MG63 (cell line): ENCODE measurements around the gene FGFR2. TPM values are rescaled to one million over a fixed set of nuclear protein-coding genes. Genes with fewer than 3 reads are reported as not detected.

Experiments
- DNase-seq: peaks from one replicate; pipeline ENCODE4 v3.0.0-alpha.2; 2020
- H3K27me3 ChIP-seq: fragments of 250-450 bp; sonication (Bioruptor Pico); 2 replicates; pipeline ENCODE4 v1.5.1; 2020; ENCODE audit warnings: mild to moderate bottlenecking, moderate library complexity
- H3K36me3 ChIP-seq: fragments of 250-450 bp; sonication (Bioruptor Pico); 2 replicates; pipeline ENCODE4 v1.5.1; 2020; ENCODE audit warnings: mild to moderate bottlenecking, moderate library complexity
- H3K4me3 ChIP-seq: fragments of 250-450 bp; sonication (Bioruptor Pico); 2 replicates; pipeline ENCODE4 v1.5.1; 2020; ENCODE audit warnings: mild to moderate bottlenecking, moderate library complexity
- H3K9me3 ChIP-seq: fragments of 250-450 bp; sonication (Bioruptor Pico); 2 replicates; pipeline ENCODE4 v1.5.1; 2020; ENCODE audit warnings: mild to moderate bottlenecking, moderate library complexity
- total RNA-seq: library from RNA; depleted of rRNA; stranded (reverse); fragments of >200 nt; shearing (Covaris generic); gene quantifications from 2 replicates; pipeline ENCODE4 v1.2.3, GENCODE V29; 2014; ENCODE audit warnings: low replicate concordance

The FGFR2 gene
- total RNA-seq, 1 experiment from 2014 or later: 6.3 TPM

DNA sequence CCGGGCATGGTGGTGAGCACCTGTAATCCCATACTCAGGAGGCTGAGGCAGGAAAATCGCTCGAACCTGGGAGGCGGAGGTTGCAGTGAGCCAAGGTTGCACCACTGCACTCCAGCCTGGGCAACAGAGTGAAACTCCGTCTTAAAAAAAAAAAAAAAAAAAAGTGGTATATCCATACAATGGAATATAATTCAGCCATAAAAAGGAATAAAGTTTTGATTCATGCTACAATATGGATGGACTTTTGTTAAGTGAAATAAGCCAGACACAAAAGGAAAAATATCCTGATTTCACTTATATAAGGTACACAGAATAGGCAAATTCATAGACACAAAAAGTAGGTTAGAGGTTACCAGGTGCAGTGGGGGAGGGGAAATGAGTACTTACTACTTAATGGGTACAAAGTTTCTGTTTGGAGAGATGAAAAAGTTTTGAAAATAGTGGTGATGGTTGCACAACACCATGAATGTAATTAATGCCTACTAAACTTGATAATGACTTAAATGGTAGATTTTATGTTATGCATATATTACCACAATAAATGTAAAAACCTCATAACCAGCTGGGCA is 53.9 kb downstream of the FGFR2 start:
- H3K9me3 ChIP-seq: no peaks in the 10 kb centered on the region
- no peak for DNase-seq
- no peaks in the 10 kb centered on the region for H3K27me3 ChIP-seq
- H3K36me3 ChIP-seq: no peaks in the 10 kb centered on the region
- H3K4me3 ChIP-seq: no peak overlapping the region

DNA sequence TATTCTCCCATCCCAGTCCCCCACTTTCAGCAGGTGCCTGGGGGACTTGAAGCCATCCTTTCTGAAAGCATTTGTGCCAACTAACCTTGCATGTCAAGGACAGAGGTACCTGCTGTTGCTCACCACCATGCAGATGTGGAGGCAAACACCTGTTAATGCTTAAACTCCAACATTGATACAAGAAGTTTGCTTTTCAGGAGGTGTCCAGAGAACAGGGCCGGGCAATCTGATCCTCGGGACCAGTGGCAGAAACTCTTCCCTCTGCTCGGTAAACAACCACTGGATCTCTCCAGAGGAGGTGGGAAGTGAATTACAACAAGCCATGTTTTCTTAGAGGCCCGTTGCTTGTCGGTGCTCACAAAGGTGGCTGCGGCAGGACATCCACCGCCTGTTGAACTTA is 54.7 kb downstream of the FGFR2 start:
- Histone ChIP-seq H3K9me3 (no peaks in the 10 kb centered on the region), H3K36me3 (no peaks in the 10 kb centered on the region), H3K4me3 (no peak overlapping the region), H3K27me3 (no peaks in the 10 kb centered on the region)
- no peak for DNase-seq

DNA sequence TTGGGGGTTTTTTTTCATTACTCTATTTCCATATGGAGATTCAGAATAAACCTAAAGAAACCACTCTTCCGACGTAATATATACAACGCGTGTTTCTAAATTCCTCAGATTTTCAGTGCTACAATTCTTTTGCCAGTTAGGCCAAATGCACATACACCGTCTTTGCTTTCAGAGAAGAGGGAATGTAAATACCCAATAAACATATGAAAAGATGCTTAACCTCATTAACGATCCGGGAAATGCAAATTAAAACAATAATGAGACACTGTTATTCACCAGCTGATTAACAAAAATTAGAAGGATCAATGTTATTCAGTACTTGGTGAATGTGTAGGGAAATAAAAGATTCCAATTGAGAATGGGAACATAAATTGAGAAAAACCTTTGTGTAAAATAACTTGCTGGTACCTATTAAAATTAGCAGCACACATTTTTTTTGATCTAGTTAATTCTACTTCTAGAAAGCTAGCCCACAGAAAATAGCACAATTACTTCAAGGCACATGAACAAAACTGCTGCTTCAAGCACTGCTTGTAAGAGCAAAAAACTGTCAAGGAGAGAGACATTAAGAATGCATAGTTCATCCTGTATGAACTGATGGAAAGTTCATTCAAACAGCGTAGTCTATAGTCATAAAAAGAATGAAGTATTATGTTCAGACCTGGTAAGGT is 56.7 kb downstream of the FGFR2 start:
- H3K9me3 ChIP-seq: no peaks in the 10 kb centered on the region
- H3K4me3 ChIP-seq: no peak overlapping the region
- no peak for DNase-seq
- no peaks in the 10 kb centered on the region for H3K27me3 ChIP-seq
- H3K36me3 ChIP-seq: no peaks in the 10 kb centered on the region

DNA sequence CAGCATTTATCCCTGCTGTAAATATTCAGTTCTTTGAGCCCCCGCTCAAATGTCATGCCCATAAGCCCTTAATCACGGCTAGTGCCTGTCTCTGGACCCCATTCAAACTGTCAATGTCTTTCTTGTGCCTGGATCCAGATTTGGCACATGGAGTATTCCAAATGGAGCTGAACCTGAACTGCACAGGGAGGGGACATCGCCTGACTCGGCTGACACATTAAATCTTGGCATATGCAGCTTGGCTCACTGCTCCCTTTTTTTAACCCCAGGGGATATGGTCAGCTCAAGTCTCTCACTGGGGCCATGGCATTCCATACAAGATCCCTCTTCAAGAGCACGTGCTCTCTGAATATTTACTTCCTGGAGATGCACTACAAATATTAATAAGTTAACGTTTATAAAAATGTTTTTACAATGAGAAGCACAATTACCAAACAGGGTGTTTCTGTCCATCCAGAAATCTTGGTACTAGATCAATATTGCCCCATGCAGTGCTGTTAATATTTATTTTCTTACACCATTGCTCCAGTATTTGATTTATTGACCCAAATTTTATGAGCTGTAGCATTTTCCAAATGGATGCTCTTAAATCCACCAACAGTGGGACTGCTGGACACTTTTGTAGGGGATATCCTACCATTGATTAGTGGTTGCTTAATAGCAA is 57.4 kb downstream of the FGFR2 start:
- Histone ChIP-seq H3K9me3 (no peaks in the 10 kb centered on the region), H3K27me3 (no peaks in the 10 kb centered on the region), H3K36me3 (no peaks in the 10 kb centered on the region), H3K4me3 (no peak overlapping the region)
- DNase-seq: no peak

DNA sequence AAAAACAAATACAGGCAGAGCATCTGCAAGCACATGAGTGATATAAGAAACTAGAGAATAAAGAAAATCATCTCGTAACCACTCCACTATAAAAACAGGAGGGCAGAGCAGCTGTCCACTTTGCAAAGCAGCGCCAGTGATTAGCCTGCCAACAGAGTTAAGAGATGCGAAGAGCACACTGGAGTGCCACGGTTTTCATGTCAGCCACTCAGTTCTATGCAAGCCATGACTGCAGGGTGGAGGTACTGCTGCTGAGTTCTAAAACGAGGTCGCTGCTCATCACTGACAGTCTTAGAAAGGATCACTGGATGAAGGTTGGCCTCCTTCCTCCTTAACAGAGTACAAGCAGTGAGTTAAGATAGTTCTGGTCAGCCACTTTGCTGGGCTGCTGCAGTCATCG is 58.5 kb downstream of the FGFR2 start:
- H3K27me3 ChIP-seq: no peaks in the 10 kb centered on the region
- no peak overlapping the region for H3K4me3 ChIP-seq
- no peaks in the 10 kb centered on the region for H3K36me3 ChIP-seq
- DNase-seq: no peak
- no peaks in the 10 kb centered on the region for H3K9me3 ChIP-seq

DNA sequence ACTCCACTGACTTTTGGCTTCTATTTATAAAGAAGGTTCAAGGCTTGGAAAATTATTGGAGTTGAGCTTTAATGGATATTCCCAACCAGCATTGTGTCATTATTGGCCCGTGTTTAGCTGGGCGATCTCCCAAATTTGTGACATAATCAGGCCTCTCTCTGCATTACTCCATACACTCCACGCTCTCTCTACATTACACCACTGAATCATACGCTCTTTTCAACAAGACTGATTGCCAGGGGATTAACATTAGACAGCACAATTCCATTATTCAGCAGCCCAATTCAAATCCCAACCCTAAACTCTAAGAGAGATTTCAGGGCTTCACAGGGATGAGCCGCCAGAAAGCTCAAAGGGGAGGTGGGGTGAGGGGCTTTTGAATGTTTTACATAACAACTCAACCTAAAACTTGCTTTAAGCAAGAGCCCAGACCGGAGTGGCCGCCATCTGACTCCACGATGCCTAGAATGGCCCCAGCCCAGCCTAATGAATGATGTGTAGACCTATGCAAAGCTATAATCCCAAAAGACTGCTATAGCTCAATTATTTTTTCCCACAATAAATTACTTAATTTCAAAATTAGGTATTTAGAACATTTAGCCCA is 61.8 kb downstream of the FGFR2 start:
- Histone ChIP-seq H3K9me3 (no peaks in the 10 kb centered on the region), H3K27me3 (no peaks in the 10 kb centered on the region)

DNA sequence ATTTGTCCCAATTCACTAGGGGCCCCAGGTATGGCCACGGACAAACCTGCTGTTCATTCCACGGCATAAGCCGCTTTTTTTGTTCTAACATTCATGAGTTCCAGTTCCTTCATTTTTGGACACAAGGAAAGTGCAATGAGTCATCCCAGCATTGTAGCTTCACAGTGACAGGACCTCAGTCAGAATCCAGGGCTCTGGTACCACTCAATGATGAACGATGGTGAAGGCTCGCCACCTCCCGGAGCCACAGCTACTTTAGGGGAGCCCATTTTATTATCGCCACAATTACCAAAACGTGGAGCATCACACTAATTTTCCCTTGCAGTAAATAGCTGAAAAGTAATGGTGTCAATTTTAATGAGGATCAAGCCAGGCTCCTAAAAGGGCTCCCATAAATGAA is 62.9 kb downstream of the FGFR2 start:
- no peak overlapping the region for H3K4me3 ChIP-seq
- H3K27me3 ChIP-seq: no peaks in the 10 kb centered on the region
- no peaks in the 10 kb centered on the region for H3K9me3 ChIP-seq
- DNase-seq: no peak
- H3K36me3 ChIP-seq: no peaks in the 10 kb centered on the region

More for the DNA sequence above, 61.8 kb downstream of the FGFR2 start:
- Histone ChIP-seq H3K36me3 (no peaks in the 10 kb centered on the region), H3K4me3 (no peak overlapping the region)
- DNase-seq: peak; percentile 79

DNA sequence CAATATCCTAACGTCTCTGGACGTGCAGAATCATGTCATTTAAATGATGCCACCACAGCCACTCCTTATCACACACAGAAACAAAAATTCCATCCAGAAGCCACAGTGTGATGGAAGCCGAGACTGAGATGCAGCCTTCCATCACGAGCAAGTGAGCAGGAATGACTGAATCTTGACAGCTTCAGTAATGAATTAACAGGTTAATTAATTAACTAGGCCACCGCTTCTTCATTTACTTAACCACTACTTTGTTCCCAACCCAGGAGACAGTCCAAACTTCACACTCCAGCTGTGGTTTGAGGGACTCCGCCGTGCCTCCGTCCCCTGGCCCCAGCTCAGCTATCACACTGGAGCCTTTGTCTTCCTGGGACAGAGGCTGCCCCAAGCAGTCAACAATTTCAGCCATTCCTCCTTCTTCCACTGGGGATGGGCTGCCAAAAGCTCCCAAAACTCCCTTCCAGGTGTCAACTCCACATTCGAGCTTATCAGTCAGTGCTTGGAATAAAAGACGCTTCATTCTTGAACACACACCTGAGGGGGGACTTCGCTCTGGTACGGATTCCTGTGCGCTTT is 65.9 kb downstream of the FGFR2 start:
- no peak overlapping the region for H3K4me3 ChIP-seq
- H3K27me3 ChIP-seq: no peaks in the 10 kb centered on the region
- no peak for DNase-seq
- no peaks in the 10 kb centered on the region for H3K36me3 ChIP-seq
- no peaks in the 10 kb centered on the region for H3K9me3 ChIP-seq

DNA sequence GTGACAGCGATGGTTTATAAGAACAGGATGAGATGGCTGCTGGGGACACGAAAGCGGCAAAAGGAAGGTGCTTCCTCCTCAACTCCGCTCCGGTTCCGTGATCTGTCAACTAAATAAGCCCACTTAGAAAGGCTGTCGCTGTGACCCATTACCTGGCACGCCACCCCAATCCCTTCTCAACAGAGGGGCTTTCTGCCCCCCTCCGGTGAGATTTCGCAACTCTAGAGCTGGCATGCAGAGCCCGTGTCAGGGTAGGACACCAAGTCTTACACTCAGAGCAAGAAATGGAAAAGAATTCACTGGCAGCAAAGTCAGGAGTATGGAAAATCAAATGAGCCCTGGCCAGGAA is 66.4 kb downstream of the FGFR2 start:
- DNase-seq: no peak
- H3K27me3 ChIP-seq: no peaks in the 10 kb centered on the region
- H3K9me3 ChIP-seq: no peaks in the 10 kb centered on the region
- H3K36me3 ChIP-seq: no peaks in the 10 kb centered on the region
- H3K4me3 ChIP-seq: no peak overlapping the region

DNA sequence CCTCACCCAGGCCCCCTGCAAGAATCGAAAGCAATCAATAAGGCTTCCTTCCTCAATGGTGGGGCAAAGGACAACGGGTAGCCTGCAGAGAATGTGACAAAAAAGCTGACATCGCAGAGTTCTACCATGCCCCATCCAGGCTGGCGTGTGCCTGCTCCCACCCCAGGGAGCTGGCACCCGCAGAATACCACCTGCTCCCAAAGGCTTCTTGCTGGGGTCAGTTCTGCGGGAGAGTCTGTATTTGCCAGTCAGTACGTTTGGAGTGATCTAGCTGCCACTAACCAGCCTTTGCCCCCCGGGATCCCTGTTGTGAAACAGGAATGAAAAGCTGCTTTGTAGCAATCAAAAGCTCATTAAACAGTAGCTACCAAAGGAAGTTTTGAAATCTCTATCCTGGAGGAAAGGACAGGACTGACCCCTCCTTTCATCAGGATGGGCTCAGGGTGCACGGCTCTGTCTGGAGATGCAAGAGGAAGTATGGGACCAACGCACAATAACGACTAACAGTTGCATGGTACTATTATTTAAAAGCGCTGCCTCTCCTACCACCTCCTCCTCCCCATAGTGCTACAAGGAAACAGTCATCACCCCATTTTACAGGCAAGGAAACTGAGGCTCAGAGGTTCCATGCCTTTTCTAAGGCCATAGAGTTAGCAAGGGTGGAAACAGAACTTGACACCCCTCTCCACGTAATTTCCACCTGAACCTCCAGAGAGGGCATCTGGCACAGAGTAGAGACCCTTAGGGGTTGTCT is 67.0 kb downstream of the FGFR2 start:
- no peak for DNase-seq
- H3K36me3 ChIP-seq: no peaks in the 10 kb centered on the region
- H3K4me3 ChIP-seq: no peak overlapping the region
- H3K27me3 ChIP-seq: no peaks in the 10 kb centered on the region
- no peaks in the 10 kb centered on the region for H3K9me3 ChIP-seq

DNA sequence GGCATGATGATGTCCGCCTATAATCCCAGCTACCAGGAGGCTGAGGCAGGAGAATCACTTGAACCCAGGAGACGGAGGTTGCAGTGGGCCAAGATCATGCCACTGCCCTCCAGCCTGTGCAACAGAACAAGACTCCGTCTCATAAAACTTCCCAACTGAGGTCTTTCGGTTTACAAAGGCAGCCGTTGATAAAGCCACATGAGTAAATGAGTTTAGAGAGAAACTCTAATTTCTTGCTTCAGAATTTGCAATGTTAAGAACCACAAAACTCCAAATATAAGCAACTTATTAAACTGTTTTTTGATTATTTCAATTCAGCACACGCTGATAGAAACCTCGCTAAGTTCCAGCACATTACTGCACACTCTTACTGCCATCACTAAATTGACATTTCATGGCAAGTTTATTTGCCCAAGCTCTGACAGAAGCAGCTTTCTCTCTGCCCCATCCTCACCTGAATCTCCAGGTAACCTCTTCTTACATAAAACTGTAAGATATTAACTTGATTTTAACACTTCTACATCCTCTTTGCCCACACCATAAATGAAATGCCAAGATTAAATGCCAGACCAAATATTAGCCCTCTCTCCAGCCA is 67.7 kb downstream of the FGFR2 start:
- Histone ChIP-seq H3K4me3 (no peak overlapping the region), H3K27me3 (no peaks in the 10 kb centered on the region), H3K9me3 (no peaks in the 10 kb centered on the region), H3K36me3 (no peaks in the 10 kb centered on the region)
- no peak for DNase-seq

DNA sequence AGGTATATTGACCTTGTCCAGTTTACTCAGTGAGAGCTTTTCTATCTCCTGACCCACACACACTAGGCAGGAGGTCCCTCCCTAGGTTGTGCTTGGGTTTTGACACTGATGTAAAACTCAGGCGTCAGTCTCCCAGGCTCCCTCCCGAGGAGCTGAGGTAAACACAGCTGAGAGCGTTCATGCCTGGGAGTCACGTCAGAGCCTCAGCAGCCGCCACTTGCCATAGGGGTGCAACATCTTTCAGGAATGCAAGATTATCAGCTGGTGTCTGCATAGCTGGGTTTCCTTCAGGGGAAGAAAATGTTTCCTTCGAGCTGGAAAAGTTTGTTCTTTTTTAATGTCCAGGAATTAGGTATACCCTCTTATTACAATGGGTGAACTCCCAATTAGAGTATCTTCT is 70.6 kb downstream of the FGFR2 start:
- Histone ChIP-seq H3K27me3 (no peaks in the 10 kb centered on the region), H3K4me3 (no peak overlapping the region), H3K9me3 (no peaks in the 10 kb centered on the region), H3K36me3 (no peaks in the 10 kb centered on the region)
- DNase-seq: no peak

DNA sequence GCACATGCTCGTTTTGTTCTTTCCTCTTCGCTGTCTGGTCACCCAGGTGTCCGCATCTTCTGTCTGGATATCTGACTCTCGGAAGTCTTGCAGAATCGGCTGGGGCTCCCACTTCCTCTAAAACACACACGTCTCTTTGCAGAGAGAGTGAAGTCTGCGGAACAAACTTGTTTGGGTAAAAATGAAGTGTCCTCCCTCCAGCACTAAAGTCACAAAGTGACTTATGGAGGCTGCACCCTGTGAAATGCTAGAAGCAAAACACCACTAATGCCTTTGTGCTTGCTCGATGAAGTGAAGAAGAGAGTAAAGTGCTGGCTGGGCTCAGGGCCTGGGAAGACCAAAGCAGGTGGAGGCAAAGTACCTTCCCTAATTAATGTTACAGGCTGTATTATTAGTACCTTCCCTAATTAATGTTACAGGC is 71.4 kb downstream of the FGFR2 start:
- no peaks in the 10 kb centered on the region for H3K36me3 ChIP-seq
- no peaks in the 10 kb centered on the region for H3K9me3 ChIP-seq
- no peak for DNase-seq
- H3K27me3 ChIP-seq: no peaks in the 10 kb centered on the region
- no peak overlapping the region for H3K4me3 ChIP-seq

DNA sequence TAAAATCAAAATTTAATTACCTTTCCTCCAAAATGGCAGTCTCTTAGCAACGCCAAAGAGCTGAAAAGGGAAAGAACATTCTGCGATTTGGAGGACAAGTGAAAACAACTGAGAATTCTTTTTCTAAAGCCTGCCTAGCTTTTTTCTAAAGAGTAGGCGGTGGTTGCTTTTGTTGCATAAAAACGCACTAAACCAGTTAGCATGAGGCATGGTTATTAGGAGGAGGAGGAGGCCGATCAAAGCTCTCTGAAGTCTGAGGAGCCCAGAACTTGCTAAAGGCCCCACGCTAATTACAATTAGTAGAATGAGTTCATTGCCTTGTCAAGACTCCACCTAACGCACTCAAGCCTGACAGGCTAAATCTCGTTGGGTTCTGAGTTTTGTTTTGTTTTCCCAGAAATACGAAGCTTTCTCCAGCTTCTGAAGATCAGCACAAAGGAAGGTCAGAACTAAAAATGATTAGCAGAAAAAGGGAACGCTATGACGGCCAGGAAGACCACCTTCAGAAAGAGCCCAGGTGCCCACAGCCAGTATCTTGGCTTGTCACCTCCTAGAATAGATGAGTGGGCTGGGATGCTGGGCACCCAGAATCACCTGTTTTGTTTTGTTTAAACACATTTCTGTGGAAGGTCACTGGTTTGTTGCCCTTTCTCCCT is 72.0 kb downstream of the FGFR2 start:
- H3K36me3 ChIP-seq: no peaks in the 10 kb centered on the region
- no peak for DNase-seq
- H3K27me3 ChIP-seq: no peaks in the 10 kb centered on the region
- no peak overlapping the region for H3K4me3 ChIP-seq
- no peaks in the 10 kb centered on the region for H3K9me3 ChIP-seq

DNA sequence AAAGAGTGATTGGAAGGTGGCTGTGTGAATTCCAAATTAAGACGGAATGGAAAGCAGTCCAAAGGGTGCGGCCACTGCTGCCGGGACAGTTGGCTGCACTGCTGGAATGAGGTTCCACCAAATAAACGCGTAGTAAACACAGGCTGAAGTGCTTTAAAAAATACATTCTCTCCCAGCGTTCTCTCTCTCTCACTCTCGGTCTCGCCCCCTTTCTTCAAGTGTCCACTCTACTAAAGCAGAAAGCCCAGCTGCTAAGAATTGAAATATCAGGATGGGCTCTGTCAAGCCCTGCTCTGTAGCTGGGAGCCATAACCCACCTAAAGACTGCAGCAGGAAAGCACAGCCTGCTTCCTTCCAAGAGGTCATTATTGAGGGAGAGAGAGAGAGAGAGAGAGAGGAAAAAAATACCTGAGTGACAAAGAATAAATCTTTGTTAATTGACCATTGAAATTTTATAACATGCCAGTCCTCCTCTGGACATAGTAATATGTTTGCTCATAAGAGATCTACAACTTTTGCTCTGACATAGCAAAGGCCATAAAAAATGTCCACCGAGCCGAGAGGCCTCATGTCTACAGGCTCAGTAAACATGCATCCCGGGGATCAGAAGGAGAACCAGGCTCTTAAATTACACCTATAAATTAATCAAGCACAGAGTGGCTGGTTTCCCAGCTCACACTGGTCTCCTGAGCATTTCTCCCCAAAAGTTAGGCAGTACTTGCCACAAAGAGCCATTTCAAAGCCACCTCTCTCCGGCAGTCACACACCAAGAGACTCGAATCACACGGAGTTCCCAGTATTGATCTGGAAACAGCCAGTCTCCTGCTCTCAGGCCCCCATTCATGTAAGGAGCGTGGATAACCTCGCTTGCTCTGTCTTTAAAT is 72.8 kb downstream of the FGFR2 start:
- Histone ChIP-seq H3K4me3 (no peak overlapping the region), H3K9me3 (no peaks in the 10 kb centered on the region), H3K36me3 (no peaks in the 10 kb centered on the region), H3K27me3 (no peaks in the 10 kb centered on the region)
- no peak for DNase-seq
